HG03103 (cell line): Measurements from ENCODE around the gene TIAM2.

Experiments
- ATAC-seq: cut with Tn5 transposase; IDR thresholded peaks from one replicate; pipeline ENCODE4 v1.9.1; 2021; ENCODE audit warnings: low read depth; ENCODE audit not compliant: unreplicated experiment

Gene TIAM2

DNA sequence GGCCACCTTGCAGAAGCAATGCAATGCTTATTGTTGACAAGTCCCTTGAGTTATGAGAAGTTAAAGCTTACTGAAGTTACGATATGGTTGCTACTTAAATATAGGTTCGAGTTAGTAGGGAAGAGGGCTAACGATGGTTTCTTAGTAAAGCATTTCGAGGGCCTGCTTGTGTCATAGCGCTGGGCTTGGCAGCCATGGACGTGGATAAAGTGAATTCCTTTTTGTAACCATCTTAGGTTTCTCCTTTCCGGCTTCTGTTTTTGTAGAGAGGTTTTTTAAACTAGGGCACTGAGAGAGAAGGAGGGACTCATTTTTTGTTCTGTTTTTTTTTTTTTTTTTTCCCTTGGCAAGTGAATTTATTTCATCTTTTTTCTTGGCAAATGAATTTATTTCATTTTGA, 27.6 kb downstream of the TIAM2 start:
- no peak for ATAC-seq

DNA sequence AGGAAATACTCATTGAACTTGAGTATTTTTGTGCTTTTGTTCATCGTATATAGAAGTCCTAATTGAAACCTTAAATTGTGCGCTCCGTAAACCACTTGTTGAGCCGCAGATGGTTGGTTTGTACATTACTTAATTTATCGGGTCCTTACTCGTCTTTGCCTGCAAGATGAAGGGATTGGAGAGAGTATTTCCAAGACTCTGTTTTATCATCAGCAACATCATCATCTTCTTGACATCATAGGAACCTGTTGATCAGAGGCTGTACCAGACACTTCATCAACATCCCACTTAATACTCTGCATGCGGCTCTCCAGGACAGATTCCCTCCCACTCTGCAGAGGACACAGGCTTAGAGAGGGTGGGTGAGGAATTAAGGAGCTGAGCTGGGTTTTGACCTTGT, 28.6 kb downstream of the TIAM2 start:
- ATAC-seq: no peak

DNA sequence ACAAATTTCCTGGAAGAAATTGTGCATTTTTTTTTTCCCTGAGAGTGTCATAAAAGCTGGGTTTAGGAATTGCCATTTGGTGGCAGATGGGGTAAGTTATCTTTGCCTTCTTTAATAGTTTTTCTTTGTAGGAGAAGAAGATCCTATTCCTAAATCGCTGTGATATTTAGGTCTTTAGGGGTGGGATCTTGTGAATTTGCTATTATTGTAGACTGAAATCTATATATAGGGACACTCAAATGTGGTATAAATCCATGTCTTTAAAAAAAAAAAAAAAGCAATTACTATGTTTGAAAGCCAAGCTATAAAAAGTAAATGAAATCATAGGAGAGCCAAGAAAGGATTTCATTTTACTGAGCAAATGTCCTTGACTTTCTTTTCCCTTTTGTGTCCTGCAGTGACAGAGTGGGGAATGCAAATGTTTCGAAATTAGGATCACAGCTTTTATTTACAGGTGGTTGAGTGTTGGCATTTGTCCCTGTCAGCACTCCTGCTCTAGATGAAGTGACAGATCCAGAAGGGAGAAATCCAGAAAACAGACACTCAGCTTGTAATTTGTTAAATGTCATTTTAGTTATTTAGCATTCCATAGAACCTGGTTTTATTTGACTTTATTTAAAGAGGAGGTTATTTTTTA, 29.4 kb downstream of the TIAM2 start:
- no peak for ATAC-seq

DNA sequence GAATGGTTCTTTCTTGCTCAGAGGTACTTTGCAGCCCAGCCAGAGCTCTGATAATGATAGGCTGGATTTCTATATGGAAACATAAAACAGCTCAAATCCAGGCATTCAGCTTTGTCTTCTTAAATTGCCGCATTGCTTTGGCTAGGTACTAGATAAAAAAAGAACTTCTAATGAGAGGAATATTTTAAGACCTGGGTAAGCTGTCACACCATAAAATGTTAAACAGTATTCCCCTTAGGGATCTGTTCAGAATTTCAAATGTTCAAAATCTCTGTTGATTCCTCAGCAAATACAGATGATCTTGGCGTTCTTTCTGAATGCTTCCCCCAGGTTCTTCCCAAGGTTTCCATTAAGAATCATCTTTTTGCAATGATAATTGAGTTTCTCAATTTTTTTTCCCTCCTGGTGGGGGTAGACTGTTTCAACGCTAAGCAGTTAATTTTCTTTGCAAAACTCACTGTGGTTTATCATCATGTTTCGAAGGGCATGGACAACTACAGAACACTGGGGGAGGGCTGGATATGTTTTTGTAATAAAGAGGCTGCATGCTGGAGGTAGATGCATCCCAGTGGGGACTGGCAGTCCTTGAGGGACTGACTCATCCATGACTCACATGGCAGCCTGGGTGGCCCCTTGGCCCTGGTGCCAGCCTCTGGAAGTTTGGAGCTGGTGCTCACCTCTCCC, 31.0 kb downstream of the TIAM2 start:
- no peak for ATAC-seq

DNA sequence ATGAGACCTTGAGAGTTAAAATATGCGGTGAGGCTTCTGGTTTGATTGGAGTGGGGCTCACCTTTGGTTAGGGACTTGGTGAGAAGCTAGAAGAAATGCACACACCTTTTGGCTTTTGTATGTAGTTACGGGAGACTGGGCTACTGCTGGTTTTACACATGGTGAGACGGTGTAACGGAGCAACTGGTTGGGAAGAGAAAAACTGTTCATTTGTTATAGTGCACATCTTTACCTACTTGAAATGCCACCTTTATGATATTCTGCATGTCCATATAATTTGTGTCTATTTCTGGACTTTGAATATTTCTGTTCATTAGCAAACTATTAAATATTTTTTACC, 31.6 kb downstream of the TIAM2 start:
- no peak for ATAC-seq

DNA sequence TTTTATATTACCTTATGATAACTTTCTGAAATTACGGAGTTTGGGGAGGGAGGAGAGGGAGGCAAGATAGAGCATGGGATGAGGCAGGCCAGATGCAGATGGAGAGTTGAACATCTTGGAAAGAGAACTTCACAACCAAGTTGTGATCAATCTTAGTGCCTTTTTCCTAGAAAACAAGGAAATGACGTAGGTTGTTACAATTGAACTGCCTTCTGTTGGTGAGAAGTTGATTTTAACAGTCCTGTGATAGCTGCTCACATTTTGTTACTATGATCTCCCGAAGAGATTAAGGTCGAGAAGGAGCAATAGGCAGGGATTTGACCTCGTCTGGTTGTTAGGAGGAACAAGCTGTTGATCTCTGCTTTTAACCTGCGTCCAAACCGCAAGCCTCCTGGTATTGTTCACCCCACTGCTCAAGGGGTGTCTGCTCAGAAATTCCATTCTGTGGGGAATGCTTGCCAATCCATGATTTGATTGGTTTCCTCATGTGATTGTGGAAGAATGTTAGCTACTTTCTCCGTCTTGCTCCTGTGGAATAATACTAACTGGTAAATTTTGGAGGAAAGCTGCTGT, 35.1 kb downstream of the TIAM2 start:
- ATAC-seq: no peak

DNA sequence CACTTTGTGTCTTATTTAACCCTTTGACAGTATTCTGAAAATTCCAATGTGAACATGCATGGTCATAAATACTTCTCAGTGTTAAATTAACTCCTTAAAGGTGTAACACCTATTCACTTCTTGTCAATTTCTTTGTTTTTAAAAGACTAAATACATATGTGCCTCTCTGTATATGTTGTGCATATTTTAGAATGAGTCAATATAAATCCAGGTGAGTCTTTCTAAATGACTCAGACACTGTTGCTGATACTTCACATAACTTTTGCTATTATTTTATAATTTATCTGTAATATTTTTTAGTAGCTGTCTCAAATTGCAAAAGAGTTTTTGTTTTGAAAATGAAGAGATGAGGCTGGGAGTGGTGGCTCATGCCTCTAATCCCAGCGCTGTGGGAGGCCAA, 36.0 kb downstream of the TIAM2 start:
- no peak for ATAC-seq

DNA sequence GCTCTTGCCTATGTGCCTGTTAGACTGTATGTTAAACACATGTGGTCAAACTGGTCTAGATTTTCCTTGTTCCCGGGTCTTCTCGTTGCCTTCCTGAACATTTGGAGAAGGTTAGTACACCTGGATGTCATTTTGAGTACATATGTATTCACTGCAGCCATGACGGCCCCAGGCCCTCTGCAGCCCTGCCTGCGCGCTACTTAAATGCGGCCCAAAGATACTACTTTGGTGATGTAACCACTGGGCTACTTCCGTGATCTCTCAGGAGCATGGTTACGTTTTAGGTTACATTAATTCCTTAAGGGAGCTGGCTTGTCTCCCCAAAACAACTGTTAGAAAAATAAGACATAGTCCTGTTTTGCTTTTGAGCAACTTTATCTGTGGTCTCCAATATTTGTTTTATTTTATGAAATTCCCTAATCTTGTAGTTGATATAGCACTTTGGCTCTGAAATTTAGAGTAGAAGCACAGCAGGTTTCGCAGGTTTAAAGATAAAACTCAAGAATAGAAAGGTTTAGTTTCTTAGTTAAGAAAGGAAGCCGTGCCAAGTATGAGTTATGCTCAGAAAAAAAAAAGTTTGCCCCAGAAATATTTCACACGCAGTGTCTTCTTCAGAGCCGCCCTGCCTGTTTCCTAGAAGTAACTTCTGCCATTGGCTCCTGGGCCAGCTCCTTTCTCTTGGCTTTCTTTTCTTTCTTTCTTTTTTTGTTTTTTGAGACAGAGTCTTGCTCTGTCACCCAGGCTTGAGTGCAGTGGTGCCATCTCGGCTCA, 38.1 kb downstream of the TIAM2 start:
- no peak for ATAC-seq

DNA sequence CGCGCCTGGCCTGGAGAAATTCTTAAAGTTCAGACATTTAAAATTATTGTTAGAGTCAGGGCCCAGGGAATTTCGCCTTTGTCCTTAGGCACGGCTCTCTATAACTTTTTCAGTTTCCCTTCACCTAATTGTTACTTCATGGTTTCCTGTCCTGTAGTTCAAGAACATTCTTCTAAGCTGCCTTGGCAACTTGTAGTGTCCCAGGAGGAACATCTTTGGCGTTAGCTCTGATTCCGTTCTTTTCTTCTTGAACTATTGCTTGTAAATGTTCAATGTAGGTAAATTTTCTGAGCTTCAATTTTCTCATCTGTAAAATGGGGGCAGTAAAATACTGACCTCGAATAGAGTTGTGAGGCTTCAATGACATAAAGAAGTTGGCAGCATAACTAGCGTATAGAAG, 41.8 kb downstream of the TIAM2 start:
- no peak for ATAC-seq

DNA sequence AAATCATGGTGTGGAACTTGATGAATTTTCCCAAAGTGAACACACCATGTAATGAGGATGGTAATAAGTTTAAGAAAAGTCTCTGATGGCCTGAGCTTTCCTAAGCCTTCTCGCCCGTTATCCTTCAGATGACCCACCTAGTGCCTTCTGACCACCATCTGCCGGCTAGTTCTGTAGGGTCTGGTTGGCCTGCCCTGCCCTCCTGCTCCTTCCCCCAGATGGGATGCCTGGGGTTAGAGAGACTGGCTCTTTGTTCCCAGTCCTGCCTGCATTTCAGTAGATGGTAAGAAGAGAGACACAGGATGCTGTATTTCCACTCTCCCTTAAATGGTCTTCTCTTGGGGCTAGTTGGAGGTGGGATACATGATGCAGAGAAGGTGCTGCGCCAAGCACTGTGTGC, 43.0 kb downstream of the TIAM2 start:
- no peak for ATAC-seq

DNA sequence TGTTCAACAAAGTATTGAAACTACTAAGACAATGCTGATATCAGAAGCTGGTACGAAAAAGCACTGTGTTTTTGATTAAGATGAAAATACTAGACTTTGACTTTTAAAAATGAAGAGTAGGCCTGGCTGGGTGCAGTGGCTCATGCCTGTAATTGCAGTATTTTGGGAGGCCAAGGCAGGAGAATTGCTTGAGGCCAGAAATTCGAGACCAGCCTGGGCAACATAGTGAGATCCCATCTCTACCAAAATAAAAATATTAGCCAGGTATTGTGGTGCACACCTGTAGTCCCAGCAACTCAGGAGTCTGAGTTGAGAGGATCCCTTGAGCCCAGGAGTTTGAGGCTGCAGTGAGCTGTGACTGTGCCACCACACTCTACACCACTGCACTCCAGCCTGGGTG, 43.4 kb downstream of the TIAM2 start:
- no peak for ATAC-seq

DNA sequence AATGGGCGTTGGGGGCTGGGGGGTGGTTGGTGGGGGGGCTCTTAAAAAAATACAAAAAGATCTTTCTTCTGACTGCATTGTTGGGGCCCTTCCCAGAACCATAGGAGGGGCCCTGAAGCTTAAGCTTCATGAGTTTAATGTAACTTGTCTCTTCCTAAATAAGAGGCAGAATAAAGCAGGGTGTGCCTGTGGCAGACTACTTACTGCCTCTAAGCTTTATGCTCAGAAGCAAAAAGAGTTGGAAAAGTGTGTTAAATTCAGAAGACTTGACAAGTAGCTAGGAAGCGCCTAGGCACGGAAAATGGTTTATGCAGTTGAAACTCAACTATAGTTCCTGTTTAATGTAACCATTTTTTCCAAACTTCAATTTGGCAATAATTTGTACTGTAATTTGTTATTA, 44.5 kb downstream of the TIAM2 start:
- no peak for ATAC-seq

DNA sequence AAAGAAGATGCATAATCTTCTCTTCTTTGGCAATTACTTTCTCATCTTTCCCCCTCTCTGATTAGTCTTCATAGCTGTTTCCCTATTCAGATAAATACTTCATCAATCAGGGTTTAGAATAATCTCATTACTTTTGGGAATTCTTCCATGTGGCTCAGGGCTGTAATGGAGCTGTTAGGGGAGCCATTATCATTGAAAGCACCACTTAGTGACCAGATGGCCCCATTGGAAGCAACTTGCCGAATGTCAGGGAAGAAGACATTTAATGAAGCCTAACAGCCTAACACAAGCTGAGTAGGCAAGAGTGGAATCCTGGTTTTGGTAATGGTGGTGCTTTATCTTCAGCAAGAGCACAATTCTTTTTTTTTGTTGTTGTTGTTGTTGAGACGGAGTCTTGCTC, 45.0 kb downstream of the TIAM2 start:
- ATAC-seq: no peak

DNA sequence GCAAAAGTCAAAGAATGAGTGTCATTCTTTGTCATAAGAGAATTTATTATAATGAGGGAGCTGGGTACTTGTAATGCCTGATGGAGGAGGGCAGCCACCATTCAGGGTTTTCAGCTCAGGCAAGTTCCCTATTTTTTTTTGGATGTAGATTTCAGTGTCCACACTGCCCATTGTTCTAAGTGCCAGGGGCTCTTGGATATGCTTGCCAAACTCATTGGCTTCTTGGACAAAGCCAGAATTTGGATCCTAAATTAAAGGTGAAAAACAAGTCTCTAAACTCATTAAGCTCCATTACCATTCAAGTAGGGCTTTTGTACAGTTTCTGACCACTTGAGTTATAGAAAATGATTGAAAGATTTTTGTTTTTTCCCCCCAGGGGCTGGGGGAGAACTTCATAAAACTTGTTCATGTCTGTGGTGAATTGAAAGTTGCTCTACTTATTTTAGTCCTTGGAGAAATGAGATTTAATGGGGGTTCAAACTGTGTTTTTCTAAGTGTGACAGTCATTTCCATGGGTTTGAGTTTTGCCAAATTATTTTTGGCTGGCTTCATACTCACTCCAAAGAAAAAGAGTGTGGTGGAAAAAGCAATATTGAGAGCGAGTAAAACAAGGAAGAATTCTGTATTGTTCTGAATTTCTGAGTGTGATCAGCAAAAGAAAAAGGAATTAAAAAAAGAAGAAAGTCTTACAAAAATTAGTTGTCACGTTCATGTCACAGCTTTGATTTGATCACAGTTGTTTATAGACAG, 46.0 kb downstream of the TIAM2 start:
- ATAC-seq: no peak

DNA sequence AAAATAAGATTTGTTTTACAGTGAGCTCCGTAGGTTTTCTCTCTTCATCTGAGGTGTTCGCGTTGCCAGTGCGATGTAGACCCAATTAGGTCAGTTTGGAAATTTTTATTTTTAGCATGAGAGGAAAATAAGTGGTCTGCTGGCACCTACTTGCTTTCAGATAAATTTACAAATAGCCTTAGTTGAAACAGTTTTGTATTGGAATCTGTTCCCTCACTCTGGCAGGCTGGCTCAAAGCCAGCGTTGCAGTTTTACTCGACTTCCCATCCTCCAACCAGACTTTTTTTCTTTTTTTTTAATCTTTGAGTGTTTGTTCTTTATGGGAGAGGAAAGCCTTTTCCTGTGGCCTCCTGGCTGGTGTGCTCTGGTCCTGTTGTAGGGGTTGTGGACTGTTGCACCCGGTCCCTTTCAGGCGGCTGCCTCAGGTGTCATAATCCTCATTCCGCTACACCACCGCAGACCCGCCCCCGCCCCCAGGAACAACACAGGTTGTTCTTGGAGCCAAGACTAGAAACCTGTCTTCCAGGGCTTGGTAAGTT, 46.7 kb downstream of the TIAM2 start:
- ATAC-seq: no peak

DNA sequence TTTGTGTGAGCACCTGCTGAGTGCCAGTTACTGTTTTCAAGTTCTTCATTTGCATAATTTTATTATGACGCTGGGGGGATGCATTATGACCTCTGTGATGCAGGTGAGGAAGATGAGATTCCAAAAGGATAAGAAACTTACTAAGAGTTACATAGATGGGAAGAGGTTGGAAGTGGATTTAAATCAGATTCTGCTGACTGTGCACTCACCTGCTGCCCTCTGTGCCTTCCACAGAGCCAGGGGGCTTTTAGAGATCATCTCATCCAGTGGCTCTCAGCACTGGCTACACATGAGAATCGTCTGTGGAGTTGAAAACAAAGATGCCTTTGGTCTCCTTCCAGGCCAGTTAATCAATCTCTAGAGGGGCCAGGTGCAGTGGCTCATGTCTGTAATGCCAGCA, 47.9 kb downstream of the TIAM2 start:
- no peak for ATAC-seq

DNA sequence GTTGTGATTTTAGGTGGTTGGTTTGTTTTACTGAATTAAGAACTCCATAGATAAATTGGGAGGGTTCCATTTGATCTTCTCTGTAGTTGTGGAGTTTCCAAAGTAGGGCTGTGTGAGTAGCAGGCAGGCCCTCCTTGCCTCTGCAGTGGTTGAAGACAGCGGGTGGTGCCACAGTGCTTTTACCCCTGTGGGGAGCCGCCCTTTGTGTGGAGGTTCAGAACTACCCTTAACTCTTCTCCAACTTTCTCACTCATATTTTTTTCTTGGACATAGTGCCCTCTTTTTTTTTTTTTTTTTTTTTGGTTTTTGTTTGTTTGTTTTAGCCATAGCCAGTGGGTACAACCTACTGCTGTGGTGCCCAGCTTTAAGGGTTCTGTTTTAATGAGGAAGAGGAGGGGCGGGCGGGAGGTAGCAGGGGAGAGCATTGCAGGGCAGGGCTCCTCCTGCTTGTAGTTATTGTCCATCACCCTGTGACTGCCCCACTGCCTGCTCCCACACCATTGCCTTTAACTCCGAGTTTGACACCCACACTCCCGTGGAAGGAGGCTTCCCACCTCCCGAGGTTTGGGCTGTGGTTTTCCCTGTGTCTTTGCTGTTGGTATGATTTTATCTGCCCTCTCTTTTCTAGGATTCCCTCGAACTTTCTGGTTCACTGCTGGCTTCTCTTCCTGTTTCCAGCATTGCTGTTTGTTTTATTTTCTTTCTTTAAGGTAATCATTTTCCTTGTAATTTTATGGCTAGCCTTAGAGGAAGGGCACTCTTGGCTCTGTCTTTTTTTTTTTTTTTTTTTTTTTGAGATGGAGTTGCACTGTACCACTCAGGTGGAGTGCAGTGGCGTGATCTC, 50.7 kb downstream of the TIAM2 start:
- no peak for ATAC-seq

DNA sequence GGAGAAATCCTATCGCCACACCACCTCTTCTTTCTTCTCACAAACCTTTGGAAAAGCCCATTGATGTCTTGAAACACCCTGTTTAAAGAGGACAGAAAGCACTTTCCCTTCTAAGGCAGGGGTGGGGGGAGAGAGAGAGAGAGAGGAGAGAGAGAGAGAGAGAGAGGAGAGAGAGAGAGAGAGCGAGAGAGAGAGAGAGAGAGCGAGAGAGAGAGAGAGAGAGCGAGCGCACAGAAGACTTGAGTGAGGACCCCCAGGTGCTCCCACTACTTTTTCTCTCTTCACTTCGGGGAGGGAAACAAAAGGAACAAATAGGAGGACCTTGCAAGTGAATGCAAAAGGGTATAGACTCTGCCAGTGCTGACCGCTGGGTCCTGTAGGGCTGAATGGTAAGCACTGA, 52.4 kb downstream of the TIAM2 start:
- no peak for ATAC-seq

DNA sequence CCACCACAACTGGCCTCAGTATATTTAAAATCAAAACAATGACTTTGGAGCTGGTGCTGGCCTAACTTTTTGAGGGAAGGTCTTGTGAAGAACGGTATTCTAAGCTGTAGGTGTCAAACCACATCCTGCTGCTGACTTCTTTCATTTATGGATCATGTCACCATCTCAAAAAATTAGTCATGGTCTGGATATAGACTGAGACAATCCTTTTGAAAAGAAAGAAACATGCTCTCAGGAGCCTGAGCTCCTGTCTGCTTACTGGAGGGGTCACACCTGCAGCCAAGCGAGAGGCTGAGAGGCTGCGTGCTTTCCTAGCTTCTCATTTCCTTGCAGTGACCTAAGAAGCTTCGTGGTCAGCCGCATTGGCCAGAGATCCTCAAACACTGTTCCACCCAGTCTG, 55.2 kb downstream of the TIAM2 start:
- ATAC-seq: peak; percentile 87
